NCI-H748 treated with DMSO at 0.1 percent for 48 hours (cell line): Measurements from ENCODE around the gene MAP3K1.
A peak's percentile ranks its signal among the peaks of the same experiment; 100 is the strongest.
"Not testable (repeated sequence)": the region's sequence is repeated elsewhere in the genome, so short reads cannot be mapped to it uniquely, and the experiment has no call there.

ENCODE experiments used
- DNase-seq: peaks from one replicate; lab custom pipeline; 2025; lab: John Stamatoyannopoulos, UW

The MAP3K1 gene

GRCh38 chr5:56816546-56817081 lies 1.3 kb downstream of the MAP3K1 start:
- peak; percentile 42 for DNase-seq

- DNase-seq: no peak
Observed at GRCh38 chr5:56817263-56818014, 2.1 kb downstream of the MAP3K1 start.

- no peak for DNase-seq
Observed at GRCh38 chr5:56818450-56819037, 3.2 kb downstream of the MAP3K1 start.

- no peak for DNase-seq
Observed at GRCh38 chr5:56819060-56819881, 3.9 kb downstream of the MAP3K1 start.

DNA sequence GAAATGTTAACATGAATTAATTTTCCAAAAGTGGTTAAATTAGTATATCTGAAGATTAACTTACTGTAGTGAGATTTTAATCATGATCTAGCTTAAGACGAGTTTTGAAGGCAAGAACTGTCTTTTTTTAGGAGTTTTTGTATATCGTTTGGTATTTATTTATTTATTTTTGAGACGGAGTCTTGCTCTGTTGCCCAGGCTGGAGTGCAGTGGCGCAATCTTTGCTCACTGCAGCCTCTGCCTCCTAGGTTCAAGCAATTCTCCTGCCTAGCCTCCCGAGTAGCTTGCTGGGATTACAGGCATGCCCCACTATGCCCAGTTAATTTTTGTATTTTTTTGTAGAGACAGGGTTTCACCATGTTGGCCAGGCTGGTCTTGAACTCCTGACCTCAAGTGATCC lies 6.5 kb downstream of the MAP3K1 start:
- DNase-seq: not testable (repeated sequence)

DNA sequence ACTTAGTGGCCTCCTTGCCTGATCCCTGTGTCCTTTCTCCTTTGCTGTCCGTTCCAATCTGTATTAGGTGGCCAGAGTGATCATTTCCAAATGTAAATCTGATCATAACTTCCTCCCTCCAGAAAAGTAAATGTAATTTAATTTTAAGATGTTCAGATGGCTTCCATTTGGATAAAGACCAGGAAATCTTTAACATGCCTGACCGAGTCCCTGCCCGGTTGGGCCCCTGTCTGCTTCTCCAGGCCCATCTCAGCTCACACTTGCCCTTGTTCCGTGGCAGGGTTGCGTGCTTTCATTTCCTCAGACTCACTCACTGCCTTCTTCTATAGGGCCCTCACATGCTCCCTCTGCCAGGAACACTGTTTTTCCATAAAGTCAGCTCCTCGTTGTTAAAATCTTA lies 7.6 kb downstream of the MAP3K1 start:
- no peak for DNase-seq

DNA sequence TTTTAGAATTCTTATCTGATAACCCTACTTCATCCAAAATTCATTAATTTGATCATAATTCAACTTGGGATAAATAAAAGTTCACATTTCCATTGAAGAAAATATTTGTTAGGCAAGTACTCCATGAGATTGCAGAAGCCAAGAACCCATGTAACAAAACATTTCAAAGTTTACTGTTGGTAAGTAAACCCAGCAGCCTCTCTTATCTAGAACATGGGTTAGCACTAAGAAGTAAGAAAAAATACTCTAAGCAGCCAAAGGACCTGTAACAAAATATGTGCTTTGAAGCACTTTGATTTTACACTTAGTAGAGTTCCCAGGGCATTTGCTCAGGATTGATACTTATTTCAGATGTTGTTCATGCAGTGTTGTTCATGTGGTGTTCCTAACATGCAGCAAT lies 8.7 kb downstream of the MAP3K1 start:
- no peak for DNase-seq

DNA sequence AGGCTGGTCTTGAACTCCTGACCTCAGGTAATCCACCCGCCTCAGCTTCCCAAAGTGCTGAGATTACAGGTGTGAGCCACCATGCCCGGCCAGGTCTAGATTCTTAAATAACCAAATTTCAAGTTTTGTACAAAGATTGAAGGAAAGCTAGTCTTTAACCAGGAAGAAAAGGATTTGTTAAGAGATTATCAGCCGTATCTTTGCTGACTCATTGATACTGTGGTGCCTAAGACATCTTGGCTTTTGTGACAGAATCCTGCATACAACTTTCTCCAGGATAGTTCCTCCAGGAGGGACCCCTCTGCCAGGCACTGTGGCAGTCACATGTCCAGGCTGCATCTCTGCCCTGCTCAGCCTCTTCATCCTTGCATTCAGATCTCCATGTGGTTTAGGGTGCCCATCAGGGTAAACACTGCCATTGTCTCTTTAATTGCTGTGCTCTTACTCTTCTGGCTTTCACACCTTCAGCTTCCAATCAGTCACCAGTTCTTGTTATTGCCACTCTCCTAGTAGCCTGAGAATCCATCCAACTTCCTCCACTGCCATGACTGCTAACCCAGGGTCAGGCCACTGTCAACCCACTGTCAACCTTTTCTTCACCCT lies 10.0 kb downstream of the MAP3K1 start:
- DNase-seq: no peak

DNA sequence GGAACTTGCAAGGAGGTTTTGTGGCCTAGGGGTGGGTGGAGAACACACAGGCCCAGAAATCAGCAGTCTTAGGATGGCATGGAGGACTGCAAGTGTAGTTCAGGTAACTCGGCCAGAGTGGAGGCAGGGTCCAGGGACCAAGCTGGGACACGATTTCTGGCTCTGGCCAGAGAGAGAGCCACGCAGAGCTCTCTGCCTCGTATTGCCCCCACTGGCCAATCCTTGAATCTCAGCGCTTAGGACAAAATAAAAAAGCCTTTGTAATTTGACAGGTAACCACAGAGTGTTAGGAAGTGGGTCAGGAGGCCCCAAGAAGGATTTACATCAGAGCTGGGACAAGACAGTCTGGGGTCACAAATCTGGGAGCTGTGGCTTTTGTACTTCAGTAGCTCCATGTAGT lies 11.7 kb downstream of the MAP3K1 start:
- no peak for DNase-seq

- no peak for DNase-seq
Observed at GRCh38 chr5:56827924-56828323, 12.6 kb downstream of the MAP3K1 start.

DNA sequence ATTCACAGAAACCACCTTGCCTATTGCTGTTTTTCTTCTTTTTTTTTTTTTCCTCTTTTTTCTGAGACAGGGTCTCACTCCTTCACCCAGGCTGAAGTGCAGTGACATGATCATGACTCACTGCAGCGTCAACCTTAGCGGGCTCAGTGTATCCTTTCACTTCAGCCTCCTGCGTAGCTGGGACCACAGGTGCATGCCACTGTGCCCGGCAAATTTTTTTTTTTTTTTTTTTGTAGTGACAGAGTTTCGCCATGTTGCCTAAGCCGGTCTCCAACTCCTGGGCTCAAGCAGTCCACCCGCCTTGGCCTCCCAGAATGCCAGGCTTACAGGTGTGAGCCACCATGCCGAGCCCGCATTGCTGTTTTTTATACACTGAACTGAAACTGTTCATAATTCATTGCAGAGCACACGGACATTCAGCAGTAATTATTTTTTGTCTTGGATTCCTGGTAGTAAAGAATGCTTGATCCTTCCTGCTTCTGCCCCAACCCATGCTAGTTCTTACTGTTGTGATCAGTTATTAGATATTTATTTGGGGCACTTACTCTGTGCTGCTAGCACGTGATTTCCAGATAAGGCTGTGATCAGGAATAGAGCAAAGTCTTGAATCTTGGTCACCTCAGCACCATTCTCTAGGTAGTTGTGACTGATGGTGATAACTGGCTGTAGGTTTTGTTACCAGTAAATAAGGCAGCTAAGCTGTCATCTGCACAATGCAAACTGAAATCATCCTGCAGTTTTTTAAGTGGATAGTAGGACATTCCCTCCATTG lies 14.0 kb downstream of the MAP3K1 start:
- DNase-seq: no peak

- no peak for DNase-seq
Observed at GRCh38 chr5:56831773-56832172, 16.4 kb downstream of the MAP3K1 start.

DNA sequence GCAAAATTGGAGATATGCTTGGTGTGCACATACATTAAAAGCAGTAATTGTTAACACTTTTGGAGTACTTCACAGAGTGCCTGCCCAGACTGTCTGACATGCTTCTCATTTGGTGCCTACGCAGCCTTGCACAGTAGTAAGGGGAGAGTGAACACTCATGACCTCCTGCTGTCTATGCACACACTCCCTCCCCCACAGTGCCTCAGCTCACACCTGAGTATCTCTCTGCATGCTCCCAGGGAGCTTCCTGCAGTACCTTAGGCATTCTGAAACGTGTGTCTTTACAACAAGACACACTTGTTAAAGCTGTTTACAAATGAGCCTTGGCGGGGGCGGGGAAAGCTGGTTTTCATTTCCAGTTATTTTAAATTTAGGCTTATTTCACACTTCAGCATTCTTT lies 18.0 kb downstream of the MAP3K1 start:
- no peak for DNase-seq

- no peak for DNase-seq
Observed at GRCh38 chr5:56837381-56837780, 22.0 kb downstream of the MAP3K1 start.

DNA sequence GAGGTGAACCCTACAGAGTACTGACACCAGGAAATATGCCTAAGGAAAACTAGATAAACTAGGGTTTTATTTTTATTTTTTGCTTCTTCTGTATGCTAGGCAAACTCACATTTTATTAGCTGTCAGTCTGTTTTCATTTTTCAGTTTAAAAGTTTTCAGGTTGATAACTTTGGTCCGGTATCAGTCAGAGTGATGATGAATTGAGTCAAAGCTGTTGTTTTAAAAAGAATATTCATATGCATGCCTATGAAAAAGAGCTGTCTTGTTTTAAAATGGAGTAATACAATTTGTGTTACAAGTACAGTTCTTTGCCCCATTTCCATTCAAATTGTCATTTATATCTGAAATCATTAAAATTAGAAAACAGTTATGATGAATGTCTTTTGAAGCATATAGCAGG lies 22.6 kb downstream of the MAP3K1 start:
- no peak for DNase-seq

GRCh38 chr5:56838409-56839039 lies 23.2 kb downstream of the MAP3K1 start:
- peak; percentile 65 for DNase-seq

- no peak for DNase-seq
Observed at GRCh38 chr5:56839062-56839461, 23.7 kb downstream of the MAP3K1 start.

GRCh38 chr5:56840597-56840996 lies 25.2 kb downstream of the MAP3K1 start:
- no peak for DNase-seq

GRCh38 chr5:56845277-56845676 lies 29.9 kb downstream of the MAP3K1 start:
- no peak for DNase-seq

DNA sequence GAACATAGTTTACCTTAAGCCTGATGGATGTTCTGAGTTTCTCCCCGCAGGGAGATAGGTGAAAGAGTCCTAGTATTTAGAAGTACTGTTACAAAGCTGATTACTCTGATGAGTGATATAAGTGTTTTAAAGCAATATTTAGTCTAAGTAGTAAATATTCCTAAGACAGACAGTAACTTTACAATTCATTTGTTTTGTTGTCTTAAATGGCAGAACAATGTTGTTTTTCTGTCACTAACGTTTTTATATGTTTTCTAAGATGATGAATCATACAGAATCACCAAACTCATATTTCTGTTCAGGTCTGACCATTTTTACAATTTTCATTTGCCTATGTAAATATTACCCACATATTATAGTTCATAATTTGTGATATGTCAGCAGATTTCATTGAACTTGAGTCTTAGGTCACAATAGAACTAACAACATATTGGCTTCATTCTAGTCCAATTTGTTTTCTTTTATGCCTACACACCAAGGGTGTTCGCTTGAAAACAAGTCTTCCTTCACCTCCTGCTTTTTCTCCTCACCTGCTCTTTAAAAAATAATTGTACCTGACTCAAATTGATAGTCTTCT lies 30.6 kb downstream of the MAP3K1 start:
- DNase-seq: no peak

DNA sequence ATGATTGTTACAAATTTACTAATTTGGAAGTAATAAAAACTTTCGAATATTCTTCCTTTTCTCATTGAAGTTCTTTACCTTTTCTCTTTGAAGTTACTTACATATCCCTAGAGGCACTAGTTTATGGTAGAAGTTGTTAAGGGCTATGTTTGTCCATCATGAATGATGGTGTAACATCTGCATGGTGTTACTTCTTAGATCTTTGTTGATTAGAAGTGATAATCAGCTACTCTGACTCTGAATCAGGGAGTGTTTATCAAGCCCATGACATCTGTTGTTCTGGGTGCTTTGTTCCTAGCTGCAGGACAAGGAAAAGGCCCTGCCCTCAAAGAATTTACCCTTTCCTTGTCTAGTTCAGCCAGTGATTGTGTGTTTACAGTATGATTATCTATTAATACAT lies 32.9 kb downstream of the MAP3K1 start:
- DNase-seq: no peak
